GM19328 (cell line): ENCODE measurements around the gene NLN.
"Not testable (repeated sequence)": the region's sequence is repeated elsewhere in the genome, so short reads cannot be mapped to it uniquely, and the experiment has no call there.

Source experiments
- ATAC-seq: cut with Tn5 transposase; IDR thresholded peaks from one replicate; pipeline ENCODE4 v1.9.1; 2021; ENCODE audit warnings: mild to moderate bottlenecking, moderate library complexity; ENCODE audit not compliant: unreplicated experiment

The NLN gene

DNA sequence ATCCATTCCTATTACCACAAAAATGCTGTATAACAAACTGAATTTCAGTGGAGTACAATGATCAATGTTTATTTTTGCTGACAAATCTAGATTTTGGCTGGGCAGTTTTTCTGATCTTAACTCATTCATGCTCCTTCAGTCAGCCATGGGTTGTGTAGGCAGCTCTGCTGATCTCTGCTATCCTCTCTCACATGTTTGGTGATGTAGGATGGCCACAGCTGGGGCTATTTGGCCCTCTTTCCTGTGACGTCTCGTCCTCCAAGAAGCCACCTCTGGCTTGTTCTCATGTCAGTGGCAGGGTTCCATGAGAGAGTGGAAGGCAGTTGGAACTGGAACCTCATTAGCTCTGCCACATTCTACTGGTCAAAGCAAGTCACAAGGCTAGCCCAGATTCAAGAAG lies 8.9 kb downstream of the NLN start:
- ATAC-seq, result no peak

DNA sequence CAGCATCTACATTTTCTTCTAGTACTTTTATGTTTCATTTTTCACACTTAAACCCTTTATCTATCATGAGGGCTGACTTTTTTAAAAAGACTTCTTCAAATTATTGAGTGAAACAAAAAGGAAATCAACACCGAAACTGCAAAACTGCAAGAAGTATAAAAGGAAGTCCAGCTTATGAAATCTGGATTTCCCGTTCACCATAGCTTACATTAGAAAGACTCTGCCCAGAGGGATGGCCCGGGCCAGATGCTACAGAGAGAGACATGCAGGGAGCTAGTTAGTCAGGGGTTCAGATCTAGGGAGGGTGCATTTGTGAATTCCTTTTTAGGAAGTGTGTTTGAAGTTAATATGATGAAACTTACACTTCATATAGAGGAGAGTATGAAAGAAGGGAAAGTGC lies 10.0 kb downstream of the NLN start:
- ATAC-seq, result not testable (repeated sequence)

DNA sequence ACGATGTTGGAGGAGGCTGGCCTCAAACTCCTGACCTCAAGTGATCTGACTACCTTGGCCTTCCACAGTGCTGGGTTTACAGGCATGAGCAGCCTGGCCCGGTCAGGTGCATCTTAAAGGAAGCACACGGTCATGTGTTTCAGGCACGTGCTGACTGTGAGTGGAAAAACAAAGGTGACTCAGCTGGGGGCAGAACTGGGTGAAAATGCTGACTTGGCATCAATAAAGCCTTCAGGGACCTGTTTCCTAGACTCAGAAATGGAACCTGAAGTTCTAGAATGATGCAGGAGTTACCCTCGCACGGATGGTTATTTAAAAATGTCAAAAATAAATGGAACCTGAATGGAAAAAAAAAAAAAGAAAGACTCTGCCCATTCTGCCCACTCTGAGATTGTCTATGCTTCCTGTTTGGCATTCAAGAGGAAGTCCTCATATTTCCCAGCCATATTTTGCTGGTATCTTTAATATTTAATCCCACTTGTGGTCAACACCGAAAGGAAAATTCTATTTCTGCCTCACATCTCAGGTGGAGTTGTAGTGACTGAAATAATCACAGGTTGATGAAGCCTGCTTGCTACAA lies 12.3 kb downstream of the NLN start:
- ATAC-seq, result not testable (repeated sequence)

DNA sequence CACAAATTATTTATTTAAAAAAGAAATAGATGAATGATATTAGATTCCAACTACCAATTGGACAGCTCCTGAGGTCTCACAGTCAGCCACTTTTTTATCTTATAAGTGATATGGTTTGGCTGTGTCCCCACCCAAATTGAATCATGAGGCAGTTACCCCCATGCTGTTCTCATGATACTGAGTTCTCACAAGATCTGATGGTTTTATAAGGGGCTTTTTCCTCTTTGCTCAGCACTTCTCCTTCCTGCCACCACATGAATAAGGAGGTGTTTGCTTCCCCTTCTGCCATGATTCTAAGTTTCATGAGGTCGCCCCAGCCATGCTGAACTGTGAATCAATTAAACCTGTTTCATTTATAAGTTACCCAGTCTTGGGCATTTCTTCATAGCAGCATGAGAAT lies 12.9 kb downstream of the NLN start:
- no peak for ATAC-seq

DNA sequence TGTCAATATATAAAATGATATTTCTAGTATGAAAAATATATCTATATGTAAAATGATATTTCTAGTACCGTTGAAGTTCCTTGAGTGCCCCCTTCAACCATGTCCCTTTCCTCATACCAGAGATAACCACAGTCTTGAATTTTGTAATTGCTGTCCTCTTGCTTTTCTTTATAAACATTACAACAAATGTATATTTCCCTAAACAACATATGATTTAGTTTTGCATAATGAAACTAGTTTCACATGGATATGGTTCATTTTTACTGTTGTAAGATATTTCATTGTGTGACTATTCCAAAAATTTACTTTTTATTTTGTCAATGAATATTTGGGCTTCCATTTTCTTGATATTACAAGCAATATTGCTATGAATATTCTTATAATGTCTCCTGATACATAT lies 14.0 kb downstream of the NLN start:
- ATAC-seq, result no peak

DNA sequence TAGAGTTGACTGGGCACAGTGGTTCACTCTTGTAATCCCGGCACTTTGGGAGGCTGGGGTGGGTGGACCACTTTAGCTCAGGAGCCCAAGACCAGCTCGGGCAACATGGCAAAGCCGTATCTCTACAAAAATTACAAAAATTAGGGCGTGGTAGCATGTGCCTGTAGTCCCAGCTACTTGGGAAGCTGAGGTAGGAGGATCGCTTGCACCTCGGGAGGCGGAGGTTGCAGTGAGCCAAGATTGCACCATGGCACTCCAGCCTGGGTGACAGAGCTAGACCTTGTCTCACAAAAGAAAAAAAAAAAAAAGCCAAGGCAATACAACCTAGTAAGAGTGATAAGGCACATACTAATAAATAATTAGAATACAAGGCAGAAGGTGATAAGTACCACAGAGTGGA lies 15.8 kb downstream of the NLN start:
- no peak for ATAC-seq

DNA sequence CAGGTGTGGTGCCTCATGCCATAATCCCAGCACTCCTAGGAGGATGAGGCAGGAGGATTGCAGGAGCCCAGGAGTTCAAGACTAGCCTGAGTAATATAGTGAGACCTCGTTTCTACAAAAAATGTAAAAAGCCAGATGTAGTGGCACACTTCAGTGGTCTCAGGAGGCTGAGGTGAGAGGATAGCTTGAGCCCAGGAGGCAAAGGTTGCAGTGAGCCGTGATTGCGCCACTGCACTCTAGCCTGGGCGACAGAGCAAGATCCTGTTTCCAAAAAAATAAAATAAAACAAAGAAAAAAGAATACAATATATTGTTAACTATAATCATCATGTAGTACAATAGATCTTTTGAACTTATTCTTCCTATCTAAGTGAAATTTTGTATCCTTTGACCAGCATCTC lies 16.3 kb downstream of the NLN start:
- no peak for ATAC-seq

DNA sequence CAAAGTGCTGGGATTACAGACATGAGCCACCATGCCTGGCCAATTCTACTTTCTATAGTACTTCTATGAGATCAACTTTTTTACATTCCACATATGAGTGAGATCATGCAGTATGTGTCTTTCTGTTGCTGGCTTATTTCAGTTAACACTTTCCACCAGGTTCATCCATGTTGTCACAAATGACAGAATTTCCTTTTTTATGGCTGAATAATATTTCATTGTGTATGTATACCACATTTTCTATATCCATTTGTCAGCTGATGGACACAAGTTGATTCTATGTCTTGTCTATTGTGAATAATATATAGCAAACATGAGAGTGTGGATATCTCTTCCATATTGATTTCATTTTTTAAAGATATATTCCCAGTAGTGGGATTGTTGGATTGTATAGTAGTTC lies 17.2 kb downstream of the NLN start:
- no peak for ATAC-seq

DNA sequence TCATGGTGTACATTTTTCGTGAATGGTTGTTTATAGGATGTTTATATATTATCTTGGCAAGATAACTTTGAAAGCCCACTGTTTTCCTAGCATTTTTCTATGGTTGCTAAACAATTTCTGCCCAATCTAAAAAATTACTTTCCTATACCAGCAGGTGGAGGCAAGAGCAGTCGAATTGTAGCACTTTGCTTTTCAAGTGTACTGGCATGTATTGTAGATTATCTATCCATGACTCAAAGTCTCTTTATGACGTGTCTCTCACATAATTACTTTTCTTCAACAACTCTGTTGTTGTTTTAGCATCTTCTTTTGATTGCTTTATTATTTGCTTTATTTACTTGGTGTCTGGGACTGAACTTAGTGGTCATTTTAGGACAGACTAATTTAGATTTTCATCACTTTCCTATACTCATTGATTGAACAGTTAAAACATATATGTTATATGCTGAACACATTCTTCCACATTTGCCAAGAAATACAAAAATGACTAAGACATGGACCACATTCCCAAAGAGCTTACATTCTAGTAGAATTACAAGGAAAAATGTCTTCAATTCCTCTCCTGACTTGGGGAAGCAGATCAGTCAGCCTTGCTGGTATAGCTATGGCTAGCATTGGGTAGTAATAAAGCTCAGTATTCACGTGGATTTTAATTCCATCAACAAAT lies 20.7 kb downstream of the NLN start:
- no peak for ATAC-seq

DNA sequence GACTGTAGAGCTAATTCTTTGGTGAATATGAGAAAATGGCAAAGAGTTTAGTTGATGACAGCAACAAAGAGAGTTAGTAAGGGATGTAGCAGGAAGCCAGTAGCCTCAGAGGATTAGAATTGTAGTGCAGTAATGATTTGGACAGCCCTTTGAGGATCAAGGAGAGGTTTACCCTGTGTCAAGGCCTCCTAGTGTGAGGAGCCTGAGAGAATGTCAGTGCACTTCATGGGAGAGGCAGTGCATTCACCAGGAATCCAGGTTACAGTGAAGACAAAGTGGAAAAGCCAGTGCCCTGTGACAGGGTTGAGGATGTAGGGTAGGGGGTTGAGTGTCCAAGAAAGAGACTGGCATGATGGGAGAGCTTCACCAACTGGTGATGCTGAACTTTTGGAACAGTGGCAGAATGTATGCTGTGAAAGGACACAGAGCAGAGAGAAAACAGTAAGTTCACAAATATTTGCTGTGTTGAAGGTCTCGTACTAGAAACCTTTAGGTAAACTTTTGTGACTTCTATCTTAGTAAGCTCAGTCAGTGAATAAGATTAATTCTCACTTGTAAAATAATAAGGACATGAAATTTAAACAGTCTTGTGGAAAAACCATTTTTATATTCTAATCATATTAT lies 27.3 kb downstream of the NLN start:
- ATAC-seq, result no peak

DNA sequence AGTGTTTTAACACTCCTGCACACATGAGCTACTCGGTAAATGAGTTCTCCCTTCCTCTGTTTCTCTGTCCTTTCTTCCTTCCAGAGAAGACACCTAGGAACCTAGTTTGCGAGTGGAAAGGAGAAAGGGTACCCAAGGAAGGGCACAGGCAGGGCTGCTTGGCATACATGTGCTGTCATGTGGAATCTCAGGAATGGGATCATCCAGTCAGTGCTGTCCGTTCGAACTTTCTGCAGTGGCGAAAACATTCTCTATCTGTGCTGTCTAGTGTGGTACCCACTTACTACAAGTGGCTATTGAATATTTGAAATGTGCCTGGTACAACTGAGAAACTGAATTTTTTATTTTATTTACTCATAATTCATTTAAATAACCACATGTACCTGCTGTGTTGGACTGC lies 28.0 kb downstream of the NLN start:
- ATAC-seq, result no peak

DNA sequence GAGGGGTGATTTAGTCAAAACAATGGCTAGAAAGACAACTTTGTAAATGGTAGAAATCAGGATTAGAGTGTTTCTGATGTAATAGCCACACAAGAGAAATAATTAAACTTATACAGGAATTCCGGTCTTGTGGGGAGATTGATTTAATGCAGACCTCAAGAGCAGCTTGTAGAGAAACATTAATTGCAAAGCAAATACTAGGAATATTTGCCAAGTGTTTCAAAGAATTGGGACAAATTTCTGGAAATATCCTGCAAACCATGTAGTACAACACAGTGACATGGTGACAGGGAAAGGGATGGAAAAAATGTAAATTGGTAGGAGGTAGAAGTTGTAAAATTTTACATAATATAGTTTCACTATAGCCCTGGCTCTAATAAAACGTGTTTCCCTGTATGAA lies 28.9 kb downstream of the NLN start:
- ATAC-seq, result no peak

DNA sequence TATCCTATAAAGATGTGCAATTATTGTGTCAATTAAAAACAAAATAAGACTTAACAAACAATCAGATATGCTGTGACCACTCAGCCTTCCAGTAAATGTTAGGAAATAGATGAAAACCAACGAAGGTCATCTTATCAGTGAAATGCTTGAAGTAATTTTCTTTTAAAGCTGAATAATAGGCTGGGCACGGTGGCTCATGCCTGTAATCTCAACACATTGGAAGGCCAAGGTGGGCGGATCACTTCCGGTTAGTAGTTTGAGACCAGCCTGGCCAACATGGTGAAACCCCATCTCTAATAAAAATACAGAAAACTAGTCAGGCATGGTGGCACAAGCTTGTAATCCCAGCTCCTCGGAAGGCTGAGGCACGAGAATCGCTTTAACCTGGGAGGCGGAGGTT lies 31.2 kb downstream of the NLN start:
- ATAC-seq, result no peak

DNA sequence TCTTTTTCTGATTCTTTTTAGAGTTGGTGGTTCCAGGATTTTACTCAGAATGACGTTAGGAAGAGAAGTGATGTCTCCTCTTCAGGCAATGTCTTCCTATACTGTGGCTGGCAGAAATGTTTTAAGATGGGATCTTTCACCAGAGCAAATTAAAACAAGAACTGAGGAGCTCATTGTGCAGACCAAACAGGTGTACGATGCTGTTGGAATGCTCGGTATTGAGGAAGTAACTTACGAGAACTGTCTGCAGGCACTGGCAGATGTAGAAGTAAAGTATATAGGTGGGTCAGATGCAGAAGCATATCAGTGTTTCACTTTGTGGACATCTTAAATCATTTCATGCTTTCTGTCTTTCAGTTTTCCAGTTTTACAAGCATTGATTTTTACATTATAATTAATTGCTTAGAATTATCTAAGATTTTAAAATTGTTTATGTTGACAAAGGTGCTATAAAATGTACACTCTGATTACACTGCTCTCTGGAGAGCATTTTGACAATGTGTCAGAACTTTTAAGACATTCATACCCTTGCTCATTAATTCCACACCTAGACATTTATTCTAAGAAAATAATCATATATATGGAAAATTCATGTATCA lies 36.6 kb downstream of the NLN start:
- ATAC-seq, result no peak

DNA sequence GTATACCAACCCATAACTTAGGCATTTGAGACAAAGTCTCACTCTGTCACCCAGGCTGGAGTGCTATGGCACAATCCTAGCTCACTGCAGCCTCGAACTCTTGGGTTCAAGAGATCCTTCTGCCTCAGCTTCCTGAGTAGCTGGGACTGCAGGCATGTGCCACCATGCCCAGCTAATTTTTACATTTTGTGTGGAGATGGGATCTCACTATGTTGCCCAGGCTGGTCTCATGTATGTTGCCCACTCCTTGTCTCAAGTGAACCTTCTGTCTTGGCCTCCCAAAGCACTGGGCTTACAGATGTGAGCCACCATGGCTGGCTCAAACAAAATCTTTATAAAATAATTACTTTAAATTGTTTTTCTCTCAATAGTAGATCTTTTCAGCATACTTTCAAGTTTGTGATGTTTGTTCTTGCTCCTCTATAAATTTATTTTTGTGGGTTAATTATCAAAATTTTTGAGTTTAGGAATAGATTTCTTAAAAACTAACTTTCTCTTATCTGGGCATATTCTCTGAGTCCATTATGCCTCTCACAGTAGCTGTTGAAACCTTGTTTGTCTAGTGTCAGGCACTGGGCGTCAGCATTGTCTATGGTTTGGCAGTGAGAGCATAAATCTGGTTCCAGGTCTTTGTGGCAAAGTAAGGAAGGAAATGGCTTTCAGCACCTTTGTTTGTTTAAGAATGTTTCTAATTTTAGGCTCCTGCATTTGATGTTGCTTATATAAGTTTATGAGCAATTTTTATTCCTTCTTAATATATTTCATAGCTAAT lies 38.7 kb downstream of the NLN start:
- ATAC-seq, result no peak

DNA sequence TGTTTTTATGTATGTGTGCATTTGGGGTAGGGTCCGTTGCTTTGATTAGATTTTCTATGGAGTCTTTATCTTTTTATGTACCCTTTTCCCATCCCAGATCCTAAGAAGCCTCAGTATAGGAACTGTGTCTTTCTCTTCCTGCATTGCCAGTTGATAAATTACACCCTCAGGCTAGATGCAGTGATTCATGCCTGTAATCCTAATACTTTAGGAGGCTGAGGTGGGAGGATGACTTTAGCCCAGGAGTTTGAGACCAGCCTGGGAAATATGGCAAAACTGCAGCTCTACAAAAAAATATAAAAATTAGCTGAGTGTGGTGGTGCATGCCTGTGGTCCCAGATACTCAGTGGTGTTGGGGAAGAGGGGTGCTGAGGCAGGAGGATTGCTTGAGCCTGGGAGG lies 40.2 kb downstream of the NLN start:
- no peak for ATAC-seq

DNA sequence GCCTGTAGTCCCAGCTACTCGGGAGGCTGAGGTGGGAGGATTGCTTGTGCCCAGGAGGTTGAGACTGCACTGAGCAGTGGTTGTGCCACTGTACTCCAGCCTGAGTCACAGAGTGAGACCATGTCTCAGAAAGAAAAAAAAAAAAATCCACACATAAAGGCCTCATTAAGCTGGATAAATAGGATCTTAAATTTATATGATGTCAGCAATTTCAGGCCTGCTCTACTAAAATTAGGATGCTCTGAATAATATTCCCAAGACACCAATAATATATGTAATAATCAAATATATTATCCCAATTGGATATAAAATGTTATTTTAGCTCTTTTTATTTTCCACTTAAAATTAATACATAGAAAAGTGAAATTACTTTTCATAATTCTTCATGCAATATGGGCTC lies 43.6 kb downstream of the NLN start:
- no peak for ATAC-seq

DNA sequence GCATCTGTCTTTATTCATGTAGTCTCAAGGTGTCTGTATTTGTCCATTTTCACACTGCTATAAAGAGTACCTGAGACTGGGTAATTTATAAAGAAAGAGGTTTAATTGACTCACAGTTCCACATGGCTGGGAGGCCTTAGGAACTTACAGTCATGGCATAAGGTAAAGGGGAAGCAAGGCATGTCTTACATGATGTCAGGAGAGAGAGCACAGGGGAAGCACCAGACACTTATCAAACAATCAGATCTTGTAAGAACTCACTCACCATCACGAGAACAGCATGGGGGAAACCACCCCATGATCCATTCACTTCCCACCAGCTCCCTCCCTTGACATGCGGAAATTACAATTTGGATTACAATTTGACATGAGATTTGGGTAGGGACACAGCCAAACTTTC lies 44.2 kb downstream of the NLN start:
- ATAC-seq, result no peak

DNA sequence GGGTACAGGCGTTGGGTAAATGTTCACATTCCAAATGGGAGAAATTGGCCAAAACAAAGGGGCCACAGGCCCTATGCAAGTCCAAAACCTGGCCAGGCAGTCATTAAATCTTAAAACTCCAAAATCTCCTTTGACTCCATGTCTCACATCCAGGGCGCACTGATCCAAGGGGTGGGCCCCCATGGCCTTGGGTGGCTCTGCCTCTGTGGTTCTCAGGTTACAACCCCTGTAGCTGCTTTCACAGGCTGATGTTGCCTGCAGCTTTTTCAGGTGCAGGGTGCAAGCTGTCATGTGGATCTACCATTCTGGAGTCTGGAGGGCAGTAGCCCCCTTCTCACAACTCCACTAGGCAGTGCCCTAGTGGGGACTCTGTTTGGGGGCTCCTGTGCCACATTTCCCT lies 44.8 kb downstream of the NLN start:
- no peak for ATAC-seq

DNA sequence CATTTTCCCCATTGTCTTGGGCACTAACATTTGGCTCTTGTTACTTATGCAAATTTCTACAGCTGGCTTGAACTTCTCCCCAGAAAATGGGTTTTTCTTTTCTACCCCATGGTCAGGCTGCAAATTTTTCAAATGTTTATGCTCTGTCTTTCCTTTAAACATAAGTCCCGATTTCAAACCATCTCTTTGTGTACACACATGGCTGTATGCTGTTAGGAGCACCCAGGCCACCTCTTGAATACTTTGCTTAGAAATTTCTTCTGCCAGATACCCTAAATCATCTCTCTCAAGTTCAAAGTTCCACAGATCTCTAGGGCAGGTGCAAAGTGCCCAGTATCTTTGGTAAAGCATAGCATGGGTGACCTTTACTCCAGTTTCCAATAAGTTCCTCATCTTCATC lies 45.6 kb downstream of the NLN start:
- no peak for ATAC-seq

DNA sequence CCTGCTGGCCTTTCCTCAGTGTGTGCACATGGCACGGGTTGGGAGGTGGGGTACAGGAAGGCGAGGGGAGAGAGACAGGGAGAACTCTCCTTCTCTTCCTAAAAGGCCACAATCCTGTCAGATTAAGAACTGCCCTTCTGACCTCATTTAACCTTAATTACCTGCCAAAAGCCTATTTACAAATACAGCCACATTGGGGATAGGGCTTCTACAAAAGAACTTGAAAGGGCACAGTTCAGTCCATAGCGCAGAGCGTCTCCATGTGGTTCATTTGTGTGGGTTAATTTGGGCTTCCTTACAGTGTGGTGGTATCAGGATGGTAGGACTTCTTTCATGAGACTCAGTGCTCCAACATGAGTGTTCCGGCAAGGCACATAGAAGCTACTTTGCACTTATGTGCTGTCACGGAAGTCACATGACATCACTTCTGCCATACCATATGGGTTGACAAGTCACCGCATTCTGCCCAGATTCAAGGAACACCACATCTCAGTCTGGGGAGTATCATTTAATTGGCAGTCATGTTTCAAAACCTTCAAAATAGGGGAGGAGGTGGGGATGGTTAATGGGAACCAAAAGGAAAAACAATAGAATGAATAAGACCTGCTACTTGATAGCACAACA lies 46.8 kb downstream of the NLN start:
- ATAC-seq, result no peak
